Adrenal gland (tissue), 5 donors: ENCODE data around the gene MTMR4.

ENCODE experiments used
- CTCF ChIP-seq, 6 experiments: fragments of 450-650 bp in 4 of 6; fragments of 200-600 bp in 2 of 6; sonication (generic) in 1 of 6; IDR thresholded peaks; 1 replicate in 5 of 6; 2 replicates in 1 of 6; pipeline versions ENCODE4 v1.5.1 to v1.8.0; 2016 to 2021; ENCODE audit warnings: antibody characterized with exemption in 6 of 6, mild to moderate bottlenecking in 2 of 6, moderate library complexity in 1 of 6
- POLR2A ChIP-seq, 2 donors: fragments of 450-650 bp; IDR thresholded peaks; one replicate each; pipeline ENCODE4 v1.6.1; 2017; ENCODE audit warnings: antibody characterized with exemption in 2 of 2, mild to moderate bottlenecking in 2 of 2, moderate library complexity in 1 of 2
- donor health status: DM: no; HTN: no; CAD: no.

DNA sequence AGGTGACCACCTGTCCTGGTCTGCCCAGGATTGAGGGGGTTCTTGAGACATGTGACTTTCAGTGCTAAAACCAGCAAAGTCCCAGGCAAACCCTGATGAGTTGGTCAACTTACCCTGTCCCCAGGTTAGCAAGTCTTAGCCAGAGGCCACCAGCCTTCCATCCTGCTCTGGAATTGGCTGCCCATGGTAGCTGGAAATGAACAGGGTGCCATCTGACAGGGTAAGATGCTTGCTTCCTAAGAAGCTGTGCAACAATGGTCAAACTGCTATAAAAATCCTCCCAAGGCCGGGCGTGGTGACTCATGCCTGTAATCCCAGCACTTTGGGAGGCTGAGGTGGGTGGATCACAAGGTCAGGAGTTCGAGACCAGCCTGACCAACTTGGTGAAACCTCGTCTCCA is 22.8 kb upstream of the MTMR4 start:
- TF ChIP-seq CTCF (IDR thresholded peaks at IDR 0.05) = no peak
- TF ChIP-seq POLR2A (IDR thresholded peaks at IDR 0.05) = no peak
